HUES64 (cell line): Measurements from ENCODE around the gene KCTD1.

Source experiments
- H3K27ac ChIP-seq: 2 replicates; pipeline ENCODE4 v1.7.0; 2013; ENCODE audit warnings: low read depth, low read length, inconsistent platforms
- H3K27me3 ChIP-seq: 2 replicates; pipeline ENCODE4 v1.6.1; 2013; ENCODE audit warnings: mild to moderate bottlenecking, low read length; ENCODE audit not compliant: insufficient read depth
- H3K36me3 ChIP-seq: 2 replicates; pipeline ENCODE4 v1.6.1; 2013; ENCODE audit warnings: mild to moderate bottlenecking, low read length; ENCODE audit not compliant: insufficient read depth
- H3K4me1 ChIP-seq: 2 replicates; pipeline ENCODE4 v1.6.1; 2013; ENCODE audit warnings: mild to moderate bottlenecking, low read length, moderate library complexity; ENCODE audit not compliant: insufficient read depth
- H3K4me3 ChIP-seq: 2 replicates; pipeline ENCODE4 v1.5.1; 2013; ENCODE audit warnings: mild to moderate bottlenecking, low read length, moderate library complexity
- H3K9ac ChIP-seq: 2 replicates; pipeline ENCODE4 v1.6.1; 2013; ENCODE audit warnings: mild to moderate bottlenecking, low read depth, low read length
- H3K9me3 ChIP-seq: 2 replicates; pipeline ENCODE4 v1.6.1; 2013; ENCODE audit warnings: low read depth, low read length; ENCODE audit not compliant: insufficient read depth
- WGBS: fragments of 150-250, 120-280 bp; methylation state at CpG from one replicate; pipeline ENCODE4 v1.1.7; 2013; ENCODE audit warnings: missing lambda C conversion rate; 5-methylcytosine and 5-hydroxymethylcytosine counted together

The KCTD1 gene

DNA sequence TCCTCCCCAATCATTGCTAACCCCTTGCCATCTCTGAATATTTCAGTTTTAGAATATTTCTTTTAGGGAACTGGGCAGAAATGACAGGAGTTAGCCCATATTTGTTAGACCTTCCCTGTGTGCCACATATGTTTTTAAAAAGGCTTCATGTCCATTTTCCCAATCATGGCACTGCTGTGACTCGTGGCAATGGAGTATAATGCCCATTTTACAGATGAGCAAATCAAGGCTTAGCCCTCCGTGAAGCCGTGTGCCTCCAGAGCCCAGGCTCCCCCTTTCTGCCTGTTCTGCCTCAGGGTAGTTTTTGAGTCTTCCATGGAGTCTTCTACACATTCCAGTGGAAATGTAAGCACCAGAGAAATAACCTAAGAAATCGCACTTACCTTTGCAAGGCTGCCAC, 130.1 kb downstream of the KCTD1 start:
- Histone ChIP-seq H3K9ac (no peak overlapping the region), H3K4me3 (no peak overlapping the region), H3K9me3 (no peaks in the 10 kb centered on the region), H3K27ac (no peak overlapping the region), H3K4me1 (peaks cover 28% of the 10 kb centered on the region), H3K36me3 (no peaks in the 10 kb centered on the region), H3K27me3 (no peaks in the 10 kb centered on the region)
- WGBS = 96% methylated on average over 4 of the region's 4 CpGs

DNA sequence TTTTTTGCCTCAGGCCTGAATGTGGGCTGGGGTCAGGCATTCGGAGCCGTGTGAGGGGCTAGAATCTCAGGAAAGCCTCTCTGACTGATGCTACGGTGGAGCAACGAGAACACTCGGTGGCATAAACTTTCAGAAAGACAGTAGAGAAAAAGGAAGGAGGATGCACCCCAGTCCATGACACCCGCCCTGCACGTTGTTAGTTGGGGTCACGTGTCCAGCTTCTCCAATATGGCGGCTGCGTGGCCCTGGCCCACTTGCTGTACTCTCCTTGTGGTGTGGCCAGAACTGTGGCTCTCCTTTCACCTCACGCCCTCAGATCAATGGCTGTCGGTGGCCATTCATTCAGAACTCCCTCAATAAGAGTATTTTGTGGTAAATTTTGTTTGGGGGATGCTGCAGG, 131.2 kb downstream of the KCTD1 start:
- no peak overlapping the region for H3K4me3 ChIP-seq
- no peak overlapping the region for H3K27ac ChIP-seq
- H3K4me1 ChIP-seq = peaks cover 28% of the 10 kb centered on the region
- H3K27me3 ChIP-seq = no peaks in the 10 kb centered on the region
- H3K9ac ChIP-seq = no peak overlapping the region
- no peaks in the 10 kb centered on the region for H3K36me3 ChIP-seq
- WGBS = 93% methylated on average over 12 of the region's 12 CpGs
- H3K9me3 ChIP-seq = no peaks in the 10 kb centered on the region

DNA sequence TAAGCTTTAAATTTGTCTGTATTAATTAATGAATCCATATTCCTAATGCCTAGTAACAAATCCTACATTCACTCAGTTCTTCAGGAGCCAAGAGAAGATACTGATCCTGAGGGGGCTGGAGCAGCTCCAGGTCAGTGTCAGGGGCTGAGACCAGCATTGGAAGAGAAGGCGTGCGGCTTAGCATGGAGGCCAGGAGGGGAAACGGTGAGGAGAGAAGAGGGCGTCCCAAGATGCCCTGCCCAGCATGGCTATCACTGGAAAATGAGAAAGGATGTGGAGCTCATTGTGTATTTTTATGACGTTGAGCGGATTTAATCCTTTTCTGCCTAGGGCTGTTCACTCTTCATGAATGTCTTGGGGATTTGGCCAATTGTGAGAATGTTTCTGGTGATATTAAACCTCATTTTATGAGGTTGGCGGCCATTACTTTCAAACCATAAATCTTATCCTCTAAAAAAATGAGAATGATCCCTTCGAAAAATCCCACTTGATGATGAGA, 131.7 kb downstream of the KCTD1 start:
- Histone ChIP-seq H3K27me3 (no peaks in the 10 kb centered on the region), H3K4me1 (peaks cover 28% of the 10 kb centered on the region), H3K4me3 (no peak overlapping the region), H3K9me3 (no peaks in the 10 kb centered on the region), H3K9ac (no peak overlapping the region), H3K36me3 (no peaks in the 10 kb centered on the region), H3K27ac (no peak overlapping the region)
- WGBS = 95% methylated on average over 7 of the region's 8 CpGs

DNA sequence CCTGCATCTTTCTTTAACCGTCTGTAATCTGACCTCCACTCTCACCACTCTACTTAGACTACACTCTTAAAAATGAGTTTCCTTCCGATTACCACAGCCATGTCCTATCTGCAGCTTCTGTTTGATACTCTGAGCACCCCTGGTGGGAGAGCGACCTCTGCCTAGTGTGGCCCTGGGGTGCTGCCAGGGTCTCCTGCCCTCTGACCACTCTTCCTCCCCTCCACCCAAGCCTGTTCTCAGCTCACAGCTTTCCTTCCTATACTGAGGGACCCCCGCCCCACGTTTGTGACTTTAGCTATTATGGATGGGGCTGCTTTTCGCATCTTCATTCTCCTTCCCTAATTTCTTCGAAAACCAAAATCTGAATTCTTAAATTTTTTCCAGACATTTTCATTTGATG, 132.7 kb downstream of the KCTD1 start:
- Histone ChIP-seq H3K36me3 (no peaks in the 10 kb centered on the region), H3K27ac (peak overlapping the region; percentile 38; the same call in 1 of the 2 replicates), H3K27me3 (no peaks in the 10 kb centered on the region), H3K9ac (peak overlapping the region; percentile 30; the same call in 1 of the 2 replicates), H3K4me3 (no peak overlapping the region), H3K9me3 (no peaks in the 10 kb centered on the region), H3K4me1 (peaks cover 28% of the 10 kb centered on the region)
- WGBS = 60% methylated on average over 7 of the region's 7 CpGs

DNA sequence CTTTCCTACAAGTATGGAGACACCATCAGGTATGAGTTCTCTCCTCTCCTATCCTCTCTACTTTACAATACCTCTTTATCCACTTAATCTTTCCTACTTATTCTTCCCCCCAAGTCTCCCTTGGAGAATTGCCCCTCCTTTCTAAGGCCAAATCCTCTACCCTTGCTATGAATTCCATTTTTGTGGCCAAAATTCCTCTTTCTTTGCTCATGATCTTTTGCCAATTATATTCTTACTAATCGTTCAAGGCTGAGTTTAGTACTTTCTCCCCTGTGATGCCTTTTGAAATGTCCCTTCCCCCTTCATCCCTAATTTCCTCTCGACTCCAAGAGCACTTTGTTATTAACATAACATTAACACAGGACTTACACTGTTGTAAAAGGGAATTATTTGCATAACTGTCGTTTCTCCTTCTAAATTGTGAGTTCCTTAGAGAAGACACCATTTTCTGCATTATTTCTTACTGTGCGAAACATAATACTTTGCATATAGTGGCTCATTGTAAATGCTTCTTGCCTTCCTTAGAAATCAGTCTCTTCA, 133.4 kb downstream of the KCTD1 start:
- Histone ChIP-seq H3K36me3 (no peaks in the 10 kb centered on the region), H3K9me3 (no peaks in the 10 kb centered on the region), H3K4me1 (peaks cover 28% of the 10 kb centered on the region), H3K27me3 (no peaks in the 10 kb centered on the region), H3K9ac (peak overlapping the region; percentile 30; the same call in 1 of the 2 replicates), H3K4me3 (peak overlapping the region; percentile 15), H3K27ac (peak overlapping the region; percentile 38; the same call in 1 of the 2 replicates)
- WGBS = 29% methylated on average over 4 of the region's 4 CpGs

DNA sequence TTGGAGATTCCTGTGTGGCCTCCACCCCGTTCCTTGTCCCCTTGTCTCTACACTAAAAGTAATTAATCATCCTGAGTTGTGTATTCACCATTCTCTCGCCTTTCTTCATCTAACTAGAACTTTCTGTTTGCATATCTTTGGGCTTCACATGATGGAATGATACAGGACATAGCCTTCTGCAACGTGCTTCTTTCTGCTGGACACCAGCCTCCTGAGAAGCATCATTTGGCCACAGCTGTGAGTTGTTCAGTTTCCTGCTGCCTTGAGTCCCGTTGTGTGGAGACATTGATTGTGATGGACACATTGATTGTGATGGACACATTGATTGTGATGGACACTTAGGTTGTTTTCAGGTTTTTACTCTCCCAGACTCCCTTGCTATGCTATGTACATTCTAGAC, 139.3 kb downstream of the KCTD1 start:
- Histone ChIP-seq H3K4me3 (no peak overlapping the region), H3K4me1 (peaks cover 2% of the 10 kb centered on the region; the same call in 1 of the 2 replicates), H3K9ac (no peak overlapping the region), H3K9me3 (no peaks in the 10 kb centered on the region), H3K27ac (no peak overlapping the region), H3K27me3 (no peaks in the 10 kb centered on the region), H3K36me3 (no peaks in the 10 kb centered on the region)
- WGBS = 90% methylated on average over 4 of the region's 4 CpGs

DNA sequence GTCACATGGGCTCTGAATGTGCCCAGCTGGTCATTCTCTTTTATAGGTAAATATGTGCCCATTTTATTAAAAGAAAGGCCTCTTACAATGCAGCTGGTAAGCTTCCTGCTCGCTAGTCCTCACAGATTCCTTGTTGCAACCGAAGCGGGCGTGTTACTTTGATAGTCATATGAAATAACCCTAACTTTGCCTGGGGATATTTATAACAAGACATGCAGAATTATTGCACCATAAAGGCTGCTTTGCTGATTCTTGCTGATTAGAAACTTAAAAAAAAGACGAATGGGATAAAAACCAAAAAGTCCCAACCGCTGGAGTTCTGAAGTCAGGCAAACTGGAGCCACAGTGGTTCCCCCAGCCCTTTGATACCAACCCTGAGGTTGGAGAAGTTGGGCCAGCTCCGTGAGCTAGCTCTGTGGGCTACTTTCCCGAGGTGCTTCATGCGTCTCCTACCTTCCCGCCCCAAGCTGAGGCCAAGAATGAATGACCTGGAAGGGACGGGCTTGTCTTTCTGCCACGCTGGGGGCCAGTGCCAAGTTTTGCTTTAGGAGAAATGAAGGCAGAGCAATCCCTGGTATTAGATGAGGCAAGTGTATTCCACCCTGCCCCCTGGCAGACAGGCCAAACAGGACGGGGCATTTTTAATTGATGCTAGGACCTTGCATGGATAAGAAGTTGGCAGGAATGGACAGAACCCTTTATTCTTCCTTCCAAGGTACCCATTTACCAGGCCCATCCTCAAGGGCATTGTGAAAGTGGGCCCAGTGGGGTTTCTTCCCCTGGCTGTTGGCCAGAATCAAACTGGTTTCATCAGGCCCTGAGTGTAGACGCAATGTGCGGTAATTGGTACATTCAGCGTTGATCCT, 140.4 kb downstream of the KCTD1 start:
- H3K27ac ChIP-seq = no peak overlapping the region
- no peak overlapping the region for H3K9ac ChIP-seq
- H3K9me3 ChIP-seq = no peaks in the 10 kb centered on the region
- no peaks in the 10 kb centered on the region for H3K27me3 ChIP-seq
- H3K36me3 ChIP-seq = no peaks in the 10 kb centered on the region
- 95% methylated on average over 16 of the region's 16 CpGs for WGBS
- H3K4me1 ChIP-seq = no peaks in the 10 kb centered on the region
- no peak overlapping the region for H3K4me3 ChIP-seq

DNA sequence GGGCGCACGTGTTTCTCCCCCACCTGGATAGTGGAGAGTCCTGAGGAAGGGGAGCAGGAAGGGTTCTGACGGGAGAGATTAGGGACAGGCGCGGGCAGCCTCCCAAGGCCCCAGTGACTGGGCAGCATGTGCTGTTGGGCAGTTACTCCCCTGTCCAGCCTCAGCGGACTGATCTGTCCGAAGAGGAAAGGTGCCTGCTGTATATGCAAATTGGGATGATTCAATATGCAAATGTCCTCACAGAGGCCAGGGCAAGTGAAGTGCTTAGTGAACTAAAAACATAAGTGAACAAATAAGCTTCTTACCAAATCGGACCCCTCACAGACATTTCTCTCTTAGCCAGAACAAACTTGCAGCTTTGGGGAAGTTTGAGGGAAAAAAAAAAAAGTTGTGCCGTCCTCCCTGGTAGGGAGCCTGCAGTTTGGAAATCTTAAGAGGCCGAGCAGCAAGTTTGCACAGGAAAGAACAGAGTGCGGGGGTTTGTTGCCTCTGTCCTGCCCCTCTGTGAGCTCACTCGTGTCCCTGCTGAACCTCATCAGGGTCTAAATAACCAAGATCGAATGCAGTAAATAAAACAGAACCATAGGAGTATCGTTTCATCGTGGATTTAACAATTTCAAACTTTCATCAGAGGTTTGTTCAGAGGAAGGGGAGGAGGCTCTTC, 141.4 kb downstream of the KCTD1 start:
- H3K36me3 ChIP-seq = no peaks in the 10 kb centered on the region
- no peaks in the 10 kb centered on the region for H3K4me1 ChIP-seq
- no peaks in the 10 kb centered on the region for H3K27me3 ChIP-seq
- no peak overlapping the region for H3K27ac ChIP-seq
- no peak overlapping the region for H3K4me3 ChIP-seq
- H3K9me3 ChIP-seq = no peaks in the 10 kb centered on the region
- WGBS = 80% methylated on average over 14 of the region's 15 CpGs
- H3K9ac ChIP-seq = no peak overlapping the region

DNA sequence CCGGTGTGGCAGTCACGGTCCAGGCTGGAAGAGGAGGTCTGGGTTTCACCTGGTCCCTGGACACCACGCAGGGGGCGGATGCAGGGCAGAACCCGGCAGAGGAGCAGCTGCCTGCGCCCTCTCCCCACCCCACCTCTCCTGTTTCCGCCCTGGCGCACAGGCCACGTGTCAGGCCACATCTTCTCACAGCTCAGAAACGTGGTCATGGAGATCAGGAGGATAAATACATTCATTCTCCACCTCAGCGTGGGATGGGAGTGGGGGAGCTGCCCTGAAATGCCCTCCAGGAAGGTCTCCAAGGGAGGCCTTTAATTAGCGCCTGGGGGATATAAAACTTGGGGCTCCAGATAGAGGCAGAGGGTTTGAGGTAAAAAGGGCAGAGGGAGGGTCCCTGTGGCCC, 142.0 kb downstream of the KCTD1 start:
- H3K36me3 ChIP-seq = no peaks in the 10 kb centered on the region
- H3K27me3 ChIP-seq = no peaks in the 10 kb centered on the region
- H3K9ac ChIP-seq = no peak overlapping the region
- no peaks in the 10 kb centered on the region for H3K4me1 ChIP-seq
- no peaks in the 10 kb centered on the region for H3K9me3 ChIP-seq
- no peak overlapping the region for H3K27ac ChIP-seq
- H3K4me3 ChIP-seq = no peak overlapping the region
- WGBS = 92% methylated on average over 12 of the region's 12 CpGs

DNA sequence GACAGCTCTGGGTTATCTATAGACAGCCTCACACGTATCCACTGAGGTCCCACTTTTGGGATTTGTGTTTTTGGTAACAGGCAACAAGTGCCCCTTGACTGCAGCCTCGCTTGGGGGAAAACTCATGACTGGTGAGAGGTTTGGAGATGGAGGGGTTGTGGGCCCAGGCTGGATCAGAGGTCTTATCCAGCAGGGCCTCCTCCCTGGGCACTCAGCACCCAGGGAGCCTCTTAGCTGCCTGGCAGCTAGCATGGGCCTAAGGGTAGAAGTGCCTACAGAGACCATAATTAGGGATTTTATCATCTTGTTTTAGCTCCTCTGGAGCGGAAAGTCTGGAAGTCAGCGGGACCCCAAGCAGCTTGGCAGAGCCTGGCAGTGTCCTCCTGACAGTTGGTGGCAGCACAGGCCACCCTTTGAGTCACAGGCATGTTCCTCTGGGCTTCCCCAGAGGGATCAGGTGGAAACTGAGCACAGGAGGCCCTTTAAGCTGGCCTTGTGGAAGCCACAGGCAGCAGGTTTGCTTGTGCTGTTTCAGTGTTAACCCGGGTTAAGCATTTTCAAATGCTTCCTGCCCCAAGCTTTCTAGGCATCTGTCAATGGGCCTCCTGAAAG, 143.1 kb downstream of the KCTD1 start:
- Histone ChIP-seq H3K4me1 (no peaks in the 10 kb centered on the region), H3K27ac (no peak overlapping the region), H3K9me3 (no peaks in the 10 kb centered on the region), H3K36me3 (no peaks in the 10 kb centered on the region), H3K27me3 (no peaks in the 10 kb centered on the region), H3K4me3 (no peak overlapping the region), H3K9ac (no peak overlapping the region)
- 76% methylated on average over 5 of the region's 5 CpGs for WGBS
